HG03354 (cell line): Measurements from ENCODE around the gene NELL1.
A peak's percentile ranks its signal among the peaks of the same experiment; 100 is the strongest.

ENCODE experiments used
- ATAC-seq: cut with Tn5 transposase; IDR thresholded peaks from one replicate; pipeline ENCODE4 v1.9.1; 2021; ENCODE audit warnings: mild to moderate bottlenecking; ENCODE audit not compliant: unreplicated experiment, poor library complexity, severe bottlenecking

NELL1 gene

DNA sequence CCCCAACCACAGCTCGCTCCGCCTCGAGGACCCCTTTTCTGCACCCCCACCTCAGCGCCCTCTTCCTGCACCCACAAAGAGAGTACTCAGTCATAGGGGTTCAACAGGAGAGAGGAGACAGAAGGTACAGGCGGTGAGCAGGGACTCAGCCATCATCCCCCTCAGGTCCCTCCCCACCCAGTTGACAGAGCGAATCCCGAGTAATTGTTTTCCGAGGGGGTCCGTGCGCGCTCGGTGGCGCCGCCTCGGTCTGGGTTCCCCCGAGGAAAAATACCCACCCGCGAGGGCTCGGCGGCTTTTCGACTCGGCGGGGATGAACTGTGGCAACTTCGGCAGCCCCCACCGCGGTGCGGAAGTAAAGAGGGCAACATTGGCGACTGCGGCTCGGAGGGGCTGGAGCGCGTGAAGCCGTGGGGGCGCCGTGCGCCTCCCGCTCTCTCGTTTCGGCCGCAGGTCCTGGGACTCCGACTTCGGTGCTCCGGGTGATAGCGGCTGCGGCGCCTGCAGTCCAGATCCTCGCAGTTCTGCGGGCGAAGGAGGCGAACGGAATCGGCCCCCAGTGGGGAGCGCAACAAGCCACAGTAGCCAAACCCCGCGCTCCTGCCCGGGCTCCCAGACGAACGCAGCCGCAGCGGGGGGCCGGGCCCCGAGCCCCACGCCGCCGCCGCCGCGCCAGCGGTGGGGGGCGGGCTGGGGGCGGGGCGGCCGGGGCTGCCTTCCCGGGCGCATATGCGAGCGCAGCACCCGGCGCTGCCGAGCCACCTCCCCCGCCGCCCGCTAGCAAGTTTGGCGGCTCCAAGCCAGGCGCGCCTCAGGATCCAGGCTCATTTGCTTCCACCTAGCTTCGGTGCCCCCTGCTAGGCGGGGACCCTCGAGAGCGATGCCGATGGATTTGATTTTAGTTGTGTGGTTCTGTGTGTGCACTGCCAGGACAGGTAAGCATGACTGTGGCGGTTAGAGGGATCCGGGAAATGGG lies at the start of gene NELL1:
Gene NELL1 (plus strand): TSS at position 743 of the 976 bp plus-strand sequence.
- ATAC-seq: no peak

DNA sequence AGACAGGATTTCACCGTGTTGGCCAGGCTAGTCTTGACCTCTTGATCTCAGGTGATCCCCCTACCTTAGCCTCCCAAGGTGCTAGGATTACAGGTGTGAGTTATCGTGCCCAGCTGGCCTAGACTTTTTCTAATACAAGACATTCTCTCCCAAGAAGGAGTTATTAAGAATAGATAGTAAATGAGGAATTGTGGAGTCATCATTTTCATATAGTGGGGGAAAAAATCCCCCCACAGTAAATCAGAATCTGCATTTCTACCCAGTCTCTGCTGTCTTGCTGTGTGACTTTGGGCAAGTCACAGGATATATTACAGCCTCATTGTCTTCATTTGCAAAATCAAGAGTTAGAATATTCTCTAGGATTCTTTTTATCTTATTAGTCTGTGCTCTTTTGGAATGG lies 48.4 kb upstream of the NELL1 start:
- no peak for ATAC-seq

DNA sequence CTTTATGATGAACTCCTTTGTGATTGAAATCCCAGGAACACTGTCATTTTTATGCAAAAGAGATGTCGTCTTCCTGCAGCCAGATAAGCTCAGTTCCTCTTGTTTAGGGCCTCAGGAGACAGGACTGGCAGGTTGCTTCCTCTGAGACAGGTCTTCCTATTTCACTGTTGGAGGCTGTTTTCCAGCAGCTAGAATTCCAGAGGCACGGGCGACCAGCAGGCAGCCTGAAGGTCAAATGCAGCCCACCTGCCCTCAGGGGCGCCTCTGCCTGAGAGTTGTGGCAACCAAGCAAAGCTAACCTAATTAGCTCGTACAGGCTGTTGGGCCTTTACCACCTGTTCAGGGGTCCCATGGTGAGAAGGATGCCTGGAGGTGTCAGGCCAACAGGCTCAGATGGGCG lies 47.7 kb upstream of the NELL1 start:
- no peak for ATAC-seq

DNA sequence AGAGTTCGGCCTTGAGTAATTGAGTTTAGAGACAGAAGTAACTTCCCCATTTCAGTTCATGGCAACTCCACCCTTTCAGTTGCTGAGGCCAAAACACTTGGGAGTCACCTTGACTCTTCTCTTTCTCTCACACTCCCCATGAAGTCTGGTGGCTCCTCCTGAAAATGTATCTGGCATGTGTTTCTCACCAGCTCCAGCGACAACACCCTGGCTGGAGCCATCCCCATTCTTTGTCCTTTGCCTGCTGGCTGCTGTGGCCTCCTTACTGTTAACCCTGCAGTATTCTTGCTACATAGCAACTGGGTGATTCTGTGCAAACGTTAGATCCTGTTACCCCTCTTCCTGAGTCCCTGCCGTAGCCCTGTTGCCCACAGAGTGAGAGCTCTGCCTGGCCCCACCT lies 46.1 kb upstream of the NELL1 start:
- ATAC-seq: no peak

DNA sequence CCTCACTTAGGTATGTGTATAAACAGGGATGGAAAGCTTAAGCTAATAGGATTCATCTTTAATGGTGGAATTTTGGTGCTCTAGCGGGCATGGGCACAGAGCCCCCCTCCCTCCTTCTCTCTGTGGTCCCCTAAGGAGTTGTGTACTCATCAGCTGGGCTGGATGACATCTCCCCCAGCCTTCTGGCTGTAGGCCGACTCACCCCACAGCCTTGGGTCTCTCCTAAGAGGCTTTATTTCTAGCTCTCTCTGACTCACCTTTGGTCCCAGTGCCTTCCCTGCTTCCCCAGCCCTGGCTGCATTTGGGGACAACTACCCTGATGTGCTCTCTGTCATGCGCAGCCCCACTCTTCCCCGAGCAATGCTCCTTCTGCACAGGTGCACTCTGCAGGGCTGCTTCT lies 43.1 kb upstream of the NELL1 start:
- no peak for ATAC-seq

DNA sequence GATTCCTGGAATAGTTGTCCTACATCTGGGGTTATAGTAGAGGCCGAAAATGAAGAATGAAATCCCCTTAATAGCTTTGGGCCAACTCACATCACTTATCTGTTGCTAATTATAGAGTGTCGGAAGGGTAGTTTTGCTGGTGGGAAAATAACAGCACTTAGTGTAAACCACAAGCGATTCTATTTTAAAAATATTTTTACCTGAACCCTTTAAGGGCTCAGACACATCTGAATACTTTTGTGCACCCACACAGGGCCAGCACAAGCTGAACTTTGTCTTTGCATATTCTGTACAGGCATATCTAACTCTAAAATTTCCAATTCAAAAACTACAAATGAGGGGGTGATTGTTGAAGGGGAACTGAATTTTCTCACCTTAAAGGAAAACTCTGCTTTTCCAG lies 42.4 kb upstream of the NELL1 start:
- ATAC-seq: no peak

DNA sequence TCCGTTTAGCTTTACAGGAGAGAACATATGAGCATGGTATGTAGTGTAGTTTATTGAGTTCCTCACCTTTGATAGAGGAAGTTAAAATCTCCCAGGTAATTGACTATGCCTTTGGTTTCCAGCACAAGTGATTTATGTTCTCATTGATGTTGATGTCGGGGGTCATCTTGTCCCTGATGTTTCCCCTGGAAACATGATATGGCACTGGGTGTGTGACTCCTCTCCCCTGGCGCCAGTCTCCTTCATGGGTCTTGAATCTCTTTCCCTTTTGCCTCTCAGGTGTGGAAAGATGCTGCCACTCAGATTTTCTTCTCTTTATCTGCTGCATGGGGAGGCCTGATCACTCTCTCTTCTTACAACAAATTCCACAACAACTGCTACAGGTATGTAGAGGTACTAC lies 41.7 kb upstream of the NELL1 start:
- ATAC-seq: no peak

DNA sequence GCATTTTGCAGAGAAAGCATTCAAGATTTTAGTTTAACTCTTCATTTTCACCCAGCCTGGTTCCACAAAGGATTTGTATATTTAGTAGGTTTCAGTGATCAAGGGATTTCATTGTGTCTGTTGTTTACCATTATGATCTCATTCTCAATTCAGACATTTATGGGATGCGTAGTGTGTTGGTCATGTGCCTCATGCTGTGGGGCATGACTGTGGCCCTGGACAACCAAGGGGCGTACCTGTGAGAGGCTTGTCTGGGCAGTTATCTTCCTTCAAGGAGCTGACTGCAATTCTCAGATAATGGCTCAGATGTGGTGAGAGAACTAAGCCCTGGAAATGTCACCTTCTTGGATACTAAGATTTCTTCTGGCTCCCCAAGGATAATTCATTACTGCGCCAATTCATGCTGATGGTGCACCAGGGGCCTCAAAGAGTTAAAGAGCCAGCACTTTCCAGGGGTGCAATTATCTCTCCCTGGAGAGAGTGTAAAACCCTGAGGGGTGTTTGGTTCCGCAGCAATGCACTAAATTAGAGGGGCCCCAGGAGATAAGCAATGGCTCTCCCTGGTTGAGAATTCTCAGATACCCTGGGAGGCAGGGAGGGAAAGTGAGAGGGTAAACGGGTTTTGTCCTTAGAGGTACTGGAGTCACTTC lies 37.7 kb upstream of the NELL1 start:
- no peak for ATAC-seq

DNA sequence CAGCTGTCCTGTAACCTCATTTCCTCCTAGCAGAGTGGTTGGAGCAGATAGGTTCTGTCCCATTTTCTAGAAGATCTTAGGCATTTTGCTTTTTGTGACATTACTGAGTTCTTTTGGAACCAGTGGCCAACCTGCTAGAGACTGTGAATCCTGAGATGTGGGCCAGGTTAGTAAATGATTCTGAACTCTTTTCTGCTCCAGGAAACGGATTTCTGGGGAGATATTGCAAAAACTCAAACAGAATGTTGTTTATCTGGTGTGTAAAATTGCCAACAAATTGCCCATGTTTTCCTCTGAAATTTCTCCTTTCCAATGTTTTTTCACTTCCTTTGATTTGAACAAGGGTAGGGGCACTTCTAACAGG lies 37.2 kb upstream of the NELL1 start:
- no peak for ATAC-seq

DNA sequence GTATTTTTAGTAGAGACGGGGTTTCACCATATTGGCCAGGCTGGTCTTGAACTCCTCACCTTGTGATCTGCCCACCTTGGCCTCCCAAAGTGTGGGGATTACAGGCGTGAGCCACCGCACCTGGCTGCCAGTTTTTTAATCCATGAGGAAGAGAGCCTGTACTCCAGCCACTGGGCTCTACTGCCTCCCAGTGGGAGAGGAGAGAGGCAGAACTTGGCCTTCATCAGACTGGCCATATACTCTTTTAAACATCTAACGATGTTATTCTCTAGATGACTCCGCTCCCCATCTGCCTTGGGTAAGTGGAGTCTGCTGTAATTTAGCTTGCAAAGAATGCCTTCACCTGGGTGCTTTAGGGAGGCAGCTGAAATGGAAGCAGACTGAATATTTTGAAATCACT lies 35.3 kb upstream of the NELL1 start:
- no peak for ATAC-seq

DNA sequence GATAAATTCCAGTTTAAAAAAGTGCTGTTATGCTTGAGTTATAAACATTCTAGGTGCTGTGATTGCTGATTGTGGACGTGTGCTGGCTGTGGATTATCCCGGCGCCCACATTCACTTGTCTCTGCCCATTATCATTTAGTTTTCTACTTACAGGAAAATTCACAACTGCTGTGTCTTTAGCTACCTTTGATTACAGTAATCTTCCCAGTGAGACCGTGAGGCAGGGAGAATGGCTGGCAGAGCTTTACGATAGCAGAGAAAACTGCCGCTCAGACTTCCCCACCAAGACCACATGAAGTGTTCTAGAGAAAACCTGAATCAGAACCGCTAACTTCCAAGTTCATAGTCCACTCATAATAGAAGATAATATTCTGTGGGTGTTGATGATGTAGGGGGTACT lies 34.6 kb upstream of the NELL1 start:
- no peak for ATAC-seq

DNA sequence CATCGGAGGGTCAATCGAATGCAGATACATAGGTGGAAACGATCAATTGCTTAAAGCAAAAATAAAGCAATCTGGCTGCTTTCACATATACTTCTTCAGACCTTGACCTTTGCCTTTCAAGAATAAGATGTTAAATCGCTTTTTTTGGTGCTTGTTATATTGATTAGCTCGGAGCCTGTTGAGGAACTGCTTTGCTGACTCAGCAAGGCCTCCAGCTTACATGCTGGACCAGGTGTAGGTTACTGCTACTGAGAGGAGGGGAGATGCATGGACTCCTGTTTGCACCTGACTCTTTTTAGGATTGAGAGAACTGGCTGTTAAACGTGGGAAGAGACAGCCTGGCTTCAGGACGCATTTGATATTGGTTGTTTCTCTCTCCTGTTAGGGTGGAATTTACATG lies 31.3 kb upstream of the NELL1 start:
- ATAC-seq: no peak

DNA sequence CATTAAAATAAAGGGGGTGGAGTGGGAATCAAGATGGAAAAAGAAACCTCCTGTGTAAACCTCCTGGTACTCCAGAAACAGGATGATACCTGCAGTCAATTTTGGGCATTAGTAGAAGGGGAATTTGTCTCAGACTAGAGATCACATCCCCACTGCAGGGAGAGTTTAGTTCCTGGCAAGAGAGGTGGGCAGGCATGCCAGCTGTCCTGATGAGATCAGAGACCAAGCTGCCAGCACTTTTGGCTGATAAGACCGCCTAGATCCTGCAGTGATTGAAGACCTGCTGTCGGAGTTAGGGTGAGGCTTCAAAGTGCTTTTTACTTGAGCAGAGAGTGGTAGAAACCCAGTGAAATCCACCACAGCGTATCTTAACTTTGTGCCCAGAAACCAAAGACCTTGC lies 29.7 kb upstream of the NELL1 start:
- ATAC-seq: no peak

DNA sequence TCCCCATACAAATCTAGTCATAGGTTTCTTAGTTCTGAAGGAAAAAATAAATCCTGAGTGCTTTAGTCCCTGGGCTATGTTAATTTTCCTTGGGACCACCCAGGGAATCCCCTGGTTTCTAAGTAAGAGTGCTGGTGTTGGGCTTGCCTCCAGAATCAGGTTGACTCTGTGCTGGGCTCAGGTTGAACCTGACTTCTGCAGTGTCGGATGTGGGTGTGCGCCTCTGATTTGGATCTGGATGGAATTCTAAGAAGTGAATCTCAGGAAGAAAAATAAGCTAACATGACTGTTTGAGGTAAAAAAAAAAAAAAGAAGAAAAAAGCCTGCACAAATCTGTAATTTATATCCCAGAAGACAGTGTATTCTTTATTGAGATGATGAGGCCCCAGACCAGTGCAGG lies 29.0 kb upstream of the NELL1 start:
- no peak for ATAC-seq

DNA sequence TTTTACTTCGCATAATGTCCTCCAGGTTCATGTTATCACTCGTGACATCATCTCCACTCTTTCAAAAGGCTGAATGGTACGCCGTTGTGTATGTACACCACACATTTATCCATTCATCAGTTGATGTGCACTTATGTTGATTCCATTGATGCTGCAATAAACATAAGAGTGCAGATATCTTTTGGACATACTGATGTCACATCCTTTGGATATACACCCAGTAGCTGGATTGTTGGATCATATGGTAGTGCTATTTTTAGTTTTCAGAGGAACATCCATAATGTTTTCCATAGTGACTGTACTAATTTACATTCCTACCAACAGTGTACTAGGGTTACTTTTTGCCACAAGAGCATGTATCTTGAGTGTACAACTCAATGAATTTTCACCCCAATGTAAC lies 25.0 kb upstream of the NELL1 start:
- ATAC-seq: no peak

DNA sequence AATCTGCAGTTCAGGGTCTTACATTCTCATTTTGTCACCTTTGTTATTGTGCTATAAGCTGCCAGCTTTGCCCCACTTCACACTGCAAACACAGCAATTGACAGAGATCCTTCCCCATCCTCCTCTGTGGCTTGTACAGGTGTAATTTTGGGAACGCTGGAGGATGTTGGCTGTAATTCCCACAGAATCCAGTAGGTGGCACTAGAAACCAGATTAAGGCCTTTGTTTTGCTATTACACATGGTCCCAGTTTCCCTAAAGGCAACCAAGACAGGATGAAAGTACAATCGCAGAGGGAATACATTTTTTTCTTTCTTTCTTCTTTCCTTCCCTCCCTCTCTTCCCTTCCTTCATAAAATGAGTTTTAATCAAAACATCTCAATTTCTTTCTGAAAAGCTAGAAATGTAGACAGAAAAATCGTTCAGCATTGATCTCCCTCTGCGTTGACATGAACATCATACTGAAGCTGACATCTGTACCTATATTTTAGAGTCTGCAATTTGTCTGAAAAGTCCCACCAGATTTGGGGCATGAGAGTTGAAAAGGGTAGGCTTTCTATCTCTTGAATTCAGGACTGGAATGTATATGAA lies 21.3 kb upstream of the NELL1 start:
- peak; percentile 84 for ATAC-seq

DNA sequence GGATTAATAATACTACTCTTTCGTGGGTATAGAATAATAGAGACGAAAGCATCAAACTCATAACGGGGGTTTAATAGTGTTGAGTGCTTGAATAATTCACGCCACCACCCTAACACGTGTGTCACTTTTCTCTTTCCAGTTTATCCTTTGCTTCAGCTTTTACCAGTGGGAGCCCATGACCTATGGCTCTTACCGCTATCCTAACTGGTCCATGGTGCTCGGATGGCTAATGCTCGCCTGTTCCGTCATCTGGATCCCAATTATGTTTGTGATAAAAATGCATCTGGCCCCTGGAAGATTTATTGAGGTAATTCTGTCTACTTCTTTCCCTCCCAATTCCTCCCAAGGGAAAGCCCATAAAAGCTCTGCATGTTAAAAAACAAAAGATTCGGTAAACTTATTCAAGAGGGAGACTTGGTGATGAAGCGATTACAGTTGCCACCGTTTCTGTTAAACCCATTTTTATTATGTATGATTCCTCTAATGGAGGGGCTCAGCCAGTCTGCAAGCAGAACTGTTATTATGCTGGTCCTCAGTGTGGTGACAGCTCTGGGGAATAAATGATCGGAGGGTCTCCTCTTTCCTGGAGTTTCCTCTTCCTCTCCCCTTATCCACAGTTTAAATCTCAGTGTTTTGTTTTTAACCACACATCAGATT lies 17.1 kb upstream of the NELL1 start:
- ATAC-seq: no peak

DNA sequence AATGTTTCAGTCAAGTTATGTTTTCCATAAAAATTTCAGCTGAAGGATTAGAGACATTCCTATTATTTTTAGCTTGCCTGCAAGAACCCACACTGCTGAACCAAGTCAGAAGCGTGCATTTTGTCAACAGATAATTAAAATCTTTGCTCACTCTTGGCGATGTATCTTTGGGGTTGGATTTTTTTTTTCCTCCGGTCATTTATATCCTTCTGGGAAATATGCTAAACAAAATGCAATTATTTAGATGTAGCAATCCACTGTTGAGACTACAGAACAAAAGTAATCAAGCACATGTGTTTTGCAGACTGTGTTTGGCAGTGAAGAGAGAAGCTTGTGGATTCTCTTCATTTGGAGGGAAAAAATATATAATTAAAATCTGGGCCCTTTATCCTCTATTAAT lies 15.3 kb upstream of the NELL1 start:
- no peak for ATAC-seq

DNA sequence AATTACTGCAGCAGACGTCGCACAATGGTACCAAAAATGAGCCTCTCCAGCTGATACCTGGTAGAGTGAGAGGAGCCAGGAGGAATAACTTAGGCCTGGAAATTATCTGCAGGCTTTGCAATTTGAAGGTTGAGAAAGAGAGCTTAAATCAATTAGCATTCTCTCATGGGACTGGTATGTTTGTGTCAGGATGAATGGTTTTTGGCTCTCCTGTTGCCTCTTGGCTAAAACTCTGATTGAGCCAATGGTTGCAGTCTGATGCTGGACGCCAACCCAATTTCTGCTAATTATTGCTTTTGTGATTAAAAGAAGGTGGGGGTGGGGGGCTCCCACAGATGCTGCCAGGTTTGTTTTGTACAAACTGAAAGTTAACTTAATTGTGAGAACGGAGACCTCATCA lies 12.5 kb upstream of the NELL1 start:
- no peak for ATAC-seq

DNA sequence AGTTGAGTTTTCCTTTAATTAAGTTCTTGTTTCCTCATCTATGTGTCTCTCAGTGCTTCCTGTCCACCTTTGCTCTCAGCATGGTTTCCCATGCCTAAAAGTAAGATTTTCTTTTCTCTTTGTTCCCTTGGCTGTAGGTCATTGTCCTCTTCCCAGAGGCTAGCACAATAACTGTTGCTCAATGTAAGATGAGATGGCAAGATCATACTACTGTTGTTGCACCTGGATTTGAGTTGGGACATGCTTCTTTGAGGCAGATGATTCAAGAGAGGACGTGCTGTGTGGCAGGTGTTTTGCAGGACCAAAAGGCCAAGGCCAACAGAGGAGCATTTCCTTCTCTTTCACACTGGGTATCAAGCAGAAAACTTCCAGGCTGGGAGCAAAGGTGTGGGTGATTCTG lies 11.3 kb upstream of the NELL1 start:
- no peak for ATAC-seq

DNA sequence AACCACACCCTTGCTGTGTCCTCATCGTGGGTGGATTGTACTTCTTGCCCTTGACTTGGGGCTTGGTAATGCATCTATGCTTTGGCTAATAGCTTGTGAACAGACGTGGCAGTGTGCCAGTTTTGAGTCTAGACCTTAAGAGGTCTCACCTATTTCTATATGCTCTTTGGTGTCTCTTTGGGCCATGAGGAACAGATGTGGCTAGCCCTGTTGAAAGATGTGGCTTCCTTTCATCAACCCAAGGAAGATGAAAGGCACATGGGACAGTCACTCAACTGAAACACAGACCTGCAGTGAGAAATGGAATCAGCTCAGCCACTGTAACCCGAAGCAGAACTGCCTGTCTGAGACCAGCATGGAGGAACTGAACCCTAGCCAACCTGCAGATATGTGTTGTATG lies 7.9 kb upstream of the NELL1 start:
- ATAC-seq: no peak
